Brain microvascular endothelial cell (primary cell): ENCODE data around the gene FAAP24.

Source experiments
- DNase-seq: peaks from one replicate; pipeline ENCODE4 v3.0.0-alpha.2; 2020
- H3K27ac ChIP-seq: fragments of 250-450 bp; sonication (Bioruptor Pico); 2 replicates; pipeline ENCODE4 v1.5.1; 2020; ENCODE audit warnings: mild to moderate bottlenecking, moderate library complexity
- H3K27me3 ChIP-seq: fragments of 250-450 bp; sonication (Bioruptor Pico); replicated peaks from 2 replicates; pipeline ENCODE4 v1.5.1; 2020; ENCODE audit warnings: mild to moderate bottlenecking
- H3K36me3 ChIP-seq: fragments of 250-450 bp; sonication (Bioruptor Pico); replicated peaks from 2 replicates; pipeline ENCODE4 v1.5.1; 2020; ENCODE audit warnings: mild to moderate bottlenecking
- H3K4me3 ChIP-seq: 2 replicates; pipeline ENCODE4 v1.5.1; 2011; ENCODE audit warnings: low read depth, mild to moderate bottlenecking, control low read depth, low read length, moderate library complexity
- CTCF ChIP-seq: IDR thresholded peaks from 2 replicates; pipeline ENCODE4 v1.5.1; 2011; ENCODE audit warnings: low read depth, mild to moderate bottlenecking, moderate library complexity, low read length, control low read depth, inconsistent platforms; ENCODE audit errors: missing control alignments
- in situ Hi-C: cut with HindIII; loops from 2 replicates; pipeline ENCODE4 v1.10.0; 2017; ENCODE audit warnings: low sequenced_read_pairs, low pct_ligation_motif_present

The FAAP24 gene

GRCh38 chr19:32971715-32972540 lies at the start of gene FAAP24, which contains the start of gene CEP89:
Gene FAAP24 (plus strand): TSS chr19:32972242. CDS start chr19:32973197, 955 bp downstream.
Gene CEP89 (minus strand): TSS chr19:32971958. CDS start chr19:32971874, 84 bp downstream.
- TF ChIP-seq CTCF, result peak; percentile 1
- DNase-seq, result peak; percentile 100
- Histone ChIP-seq H3K27me3 (no peaks in the 10 kb centered on the region), H3K36me3 (no peaks in the 10 kb centered on the region), H3K27ac (peak within 1 kb of the TSS; percentile 62), H3K4me3 (peak within 1 kb of the TSS; percentile 89)
- in situ Hi-C loops, result no loop called here

- Histone ChIP-seq H3K27ac (no peak overlapping the region), H3K27me3 (no peaks in the 10 kb centered on the region), H3K4me3 (no peak overlapping the region), H3K36me3 (peaks cover 18% of the 10 kb centered on the region)
- TF ChIP-seq CTCF, result no peak
- in situ Hi-C loops, result no loop called here
- peak; percentile 6 for DNase-seq
Measured at GRCh38 chr19:32924200-32924599, 47.8 kb upstream of the FAAP24 start.

- DNase-seq, result no peak
- in situ Hi-C loops, result no loop called here
- Histone ChIP-seq H3K27me3 (no peaks in the 10 kb centered on the region), H3K36me3 (peaks cover 14% of the 10 kb centered on the region), H3K4me3 (no peak overlapping the region), H3K27ac (no peak overlapping the region)
- TF ChIP-seq CTCF, result no peak
Measured at GRCh38 chr19:32928806-32929205, 43.2 kb upstream of the FAAP24 start.

- Histone ChIP-seq H3K4me3 (no peak overlapping the region), H3K27me3 (no peaks in the 10 kb centered on the region), H3K36me3 (peaks cover 8% of the 10 kb centered on the region), H3K27ac (no peak overlapping the region)
- in situ Hi-C loops, result no loop called here
- TF ChIP-seq CTCF, result no peak
- DNase-seq, result no peak
Measured at GRCh38 chr19:32930567-32930966, 41.5 kb upstream of the FAAP24 start.

GRCh38 chr19:32933571-32933970 lies 38.5 kb upstream of the FAAP24 start:
- no peak for DNase-seq
- no peak for TF ChIP-seq CTCF
- Histone ChIP-seq H3K36me3 (peaks cover 9% of the 10 kb centered on the region), H3K27me3 (no peaks in the 10 kb centered on the region), H3K4me3 (no peak overlapping the region), H3K27ac (no peak overlapping the region)
- in situ Hi-C loops, result no loop called here
